OCI-LY3 (cell line): ENCODE results near the gene MOB4.

Experiments used
- EZH2phosphoT487 ChIP-seq: fragments of 200-600 bp; shearing (Covaris generic); IDR thresholded peaks from 2 replicates; pipeline ENCODE4 v1.6.1; 2018; ENCODE audit warnings: antibody characterized with exemption, mixed run types, low read depth
- TF ChIP-seq, protein P1 (sequence below): fragments of 200-600, 300-600 bp; sonication (generic); IDR thresholded peaks from 2 replicates; pipeline ENCODE4 v1.5.1; 2014; ENCODE audit warnings: antibody characterized with exemption, low read length, low read depth

DNA sequence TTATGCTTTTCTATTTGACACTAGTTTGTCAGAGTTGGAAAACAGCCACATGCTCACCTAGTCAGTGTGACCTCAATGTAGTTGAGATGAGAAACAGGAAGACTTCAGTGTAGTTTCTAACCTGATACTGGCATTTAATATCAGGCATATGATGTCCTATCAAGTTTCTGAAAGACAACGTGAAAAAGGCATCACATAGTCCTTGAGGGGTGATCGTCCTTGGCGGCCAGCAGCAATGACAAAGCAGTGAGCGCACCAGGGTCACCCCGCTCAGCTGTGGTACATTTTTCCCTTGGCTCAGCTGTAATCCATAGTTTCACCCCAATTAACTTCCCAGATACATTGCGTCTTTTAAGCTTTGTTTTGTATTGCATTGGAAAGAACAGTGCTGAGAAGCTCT is 11.4 kb upstream of the MOB4 start:
- TF ChIP-seq, protein P1, sequence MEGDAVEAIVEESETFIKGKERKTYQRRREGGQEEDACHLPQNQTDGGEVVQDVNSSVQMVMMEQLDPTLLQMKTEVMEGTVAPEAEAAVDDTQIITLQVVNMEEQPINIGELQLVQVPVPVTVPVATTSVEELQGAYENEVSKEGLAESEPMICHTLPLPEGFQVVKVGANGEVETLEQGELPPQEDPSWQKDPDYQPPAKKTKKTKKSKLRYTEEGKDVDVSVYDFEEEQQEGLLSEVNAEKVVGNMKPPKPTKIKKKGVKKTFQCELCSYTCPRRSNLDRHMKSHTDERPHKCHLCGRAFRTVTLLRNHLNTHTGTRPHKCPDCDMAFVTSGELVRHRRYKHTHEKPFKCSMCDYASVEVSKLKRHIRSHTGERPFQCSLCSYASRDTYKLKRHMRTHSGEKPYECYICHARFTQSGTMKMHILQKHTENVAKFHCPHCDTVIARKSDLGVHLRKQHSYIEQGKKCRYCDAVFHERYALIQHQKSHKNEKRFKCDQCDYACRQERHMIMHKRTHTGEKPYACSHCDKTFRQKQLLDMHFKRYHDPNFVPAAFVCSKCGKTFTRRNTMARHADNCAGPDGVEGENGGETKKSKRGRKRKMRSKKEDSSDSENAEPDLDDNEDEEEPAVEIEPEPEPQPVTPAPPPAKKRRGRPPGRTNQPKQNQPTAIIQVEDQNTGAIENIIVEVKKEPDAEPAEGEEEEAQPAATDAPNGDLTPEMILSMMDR, result no peak
- no peak for TF ChIP-seq EZH2phosphoT487
